Inferior parietal cortex (tissue), 1 donor: Measurements from ENCODE around the gene FAM171A1.
"Not testable (repeated sequence)": the region's sequence is repeated elsewhere in the genome, so short reads cannot be mapped to it uniquely, and the experiment has no call there.

Experiments used
- DNase-seq: peaks from one replicate; pipeline ENCODE4 v3.0.0-alpha.2; 2016; ENCODE audit errors: extremely low spot score

Gene FAM171A1

GRCh38 chr10:15320118-15320517, 51.0 kb downstream of the FAM171A1 start:
- DNase-seq: no peak

- DNase-seq: no peak
Measured at GRCh38 chr10:15316871-15317464, 54.1 kb downstream of the FAM171A1 start.

- no peak for DNase-seq
Measured at GRCh38 chr10:15316145-15316544, 54.9 kb downstream of the FAM171A1 start.

- no peak for DNase-seq
Measured at GRCh38 chr10:15315286-15315685, 55.8 kb downstream of the FAM171A1 start.

GRCh38 chr10:15314482-15315045, 56.5 kb downstream of the FAM171A1 start:
- DNase-seq: no peak

GRCh38 chr10:15313843-15314242, 57.2 kb downstream of the FAM171A1 start:
- DNase-seq: peak; percentile 82

GRCh38 chr10:15313047-15313446, 58.0 kb downstream of the FAM171A1 start:
- DNase-seq: no peak

- no peak for DNase-seq
Measured at GRCh38 chr10:15311569-15312280, 59.4 kb downstream of the FAM171A1 start.

- no peak for DNase-seq
Measured at GRCh38 chr10:15310776-15311568, 60.1 kb downstream of the FAM171A1 start.

GRCh38 chr10:15309221-15309620, 61.9 kb downstream of the FAM171A1 start:
- DNase-seq: no peak

- DNase-seq: no peak
Measured at GRCh38 chr10:15306735-15307280, 64.3 kb downstream of the FAM171A1 start.

- DNase-seq: no peak
Measured at GRCh38 chr10:15305634-15306033, 65.5 kb downstream of the FAM171A1 start.

GRCh38 chr10:15305161-15305560, 65.9 kb downstream of the FAM171A1 start:
- no peak for DNase-seq

- not testable (repeated sequence) for DNase-seq
Measured at GRCh38 chr10:15302188-15302956, 68.7 kb downstream of the FAM171A1 start.

GRCh38 chr10:15300697-15301096, 70.4 kb downstream of the FAM171A1 start:
- DNase-seq: no peak

GRCh38 chr10:15300145-15300544, 70.9 kb downstream of the FAM171A1 start:
- DNase-seq: no peak

- no peak for DNase-seq
Measured at GRCh38 chr10:15296701-15297100, 74.4 kb downstream of the FAM171A1 start.

GRCh38 chr10:15295537-15296325, 75.4 kb downstream of the FAM171A1 start:
- DNase-seq: no peak

- peak; percentile 72 for DNase-seq
Measured at GRCh38 chr10:15293862-15294842, 76.9 kb downstream of the FAM171A1 start.
